Keratinocyte (primary cell): ENCODE measurements around the gene CHPT1. TPM values are rescaled to one million over a fixed set of nuclear protein-coding genes. Genes with fewer than 3 reads are reported as not detected.
"Not testable (repeated sequence)": the region's sequence is repeated elsewhere in the genome, so short reads cannot be mapped to it uniquely, and the experiment has no call there.

ENCODE experiments used
- DNase-seq: peaks from one replicate; pipeline ENCODE4 v3.0.0-alpha.2; 2011; ENCODE audit warnings: low read depth, missing footprints, low spot score
- FAIRE-seq: peaks from 2 replicates; lab custom pipeline; 2011; peaks lifted over from hg19 to GRCh38; lab: Jason Lieb, UNC
- H2AFZ ChIP-seq: 2 replicates; pipeline ENCODE4 v1.6.0; 2012; ENCODE audit warnings: low read length, control low read depth, inconsistent platforms; ENCODE audit not compliant: control insufficient read depth
- H3K27ac ChIP-seq: 2 replicates; pipeline ENCODE4 v1.5.1; 2011; ENCODE audit warnings: low read length; ENCODE audit not compliant: control insufficient read depth, insufficient read depth
- H3K27me3 ChIP-seq: 3 replicates; pipeline ENCODE4 v1.6.0; 2011; ENCODE audit warnings: low read length; ENCODE audit not compliant: control insufficient read depth, insufficient read depth; ENCODE audit errors: extremely low read depth
- H3K36me3 ChIP-seq, 2 experiments: 2 replicates in 1 of 2; 3 replicates in 1 of 2; pipeline ENCODE4 v1.5.1; 2011; ENCODE audit warnings: low read length in 2 of 2, mild to moderate bottlenecking in 1 of 2; ENCODE audit not compliant: control insufficient read depth in 2 of 2, insufficient read depth in 2 of 2; ENCODE audit errors: extremely low read depth in 1 of 2
- H3K4me1 ChIP-seq: 3 replicates; pipeline ENCODE4 v1.5.1; 2011; ENCODE audit warnings: low read length; ENCODE audit not compliant: control insufficient read depth, insufficient read depth; ENCODE audit errors: extremely low read depth
- H3K4me2 ChIP-seq: 3 replicates; pipeline ENCODE4 v1.6.0; 2011; ENCODE audit warnings: low read depth, low read length; ENCODE audit not compliant: control insufficient read depth, insufficient read depth; ENCODE audit errors: extremely low read depth
- H3K4me3 ChIP-seq, 3 experiments: fragments of 200-600 bp in 1 of 3; sonication (generic) in 1 of 3; 2 replicates in 2 of 3; 3 replicates in 1 of 3; pipeline ENCODE4 v1.5.1; 2011 to 2016; ENCODE audit warnings: low read length in 3 of 3, mild to moderate bottlenecking in 3 of 3, control low read depth in 2 of 3, inconsistent platforms in 1 of 3, low read depth in 1 of 3, mixed read lengths in 1 of 3, mixed run types in 1 of 3, moderate library complexity in 1 of 3; ENCODE audit not compliant: control insufficient read depth in 2 of 3, insufficient read depth in 2 of 3; ENCODE audit errors: extremely low read depth in 1 of 3
- H3K79me2 ChIP-seq: 2 replicates; pipeline ENCODE4 v1.6.0; 2012; ENCODE audit warnings: low read length; ENCODE audit not compliant: control insufficient read depth, insufficient read depth
- H3K9ac ChIP-seq: 3 replicates; pipeline ENCODE4 v1.6.0; 2011; ENCODE audit warnings: low read length; ENCODE audit not compliant: control insufficient read depth, insufficient read depth; ENCODE audit errors: extremely low read depth
- H3K9me1 ChIP-seq: 3 replicates; pipeline ENCODE4 v1.6.0; 2011; ENCODE audit warnings: low read length; ENCODE audit not compliant: control insufficient read depth, insufficient read depth; ENCODE audit errors: extremely low read depth
- H3K9me3 ChIP-seq: 2 replicates; pipeline ENCODE4 v1.5.1; 2012; ENCODE audit warnings: low read depth, low read length; ENCODE audit not compliant: control insufficient read depth
- H4K20me1 ChIP-seq: 3 replicates; pipeline ENCODE4 v1.6.0; 2011; ENCODE audit warnings: low read length; ENCODE audit not compliant: control insufficient read depth, insufficient read depth; ENCODE audit errors: extremely low read depth
- EZH2 ChIP-seq: IDR thresholded peaks from one replicate; pipeline ENCODE4 v1.6.1; 2012; ENCODE audit warnings: inconsistent platforms, mild to moderate bottlenecking, low read length, moderate library complexity
- dilution Hi-C: fragments of 300-500 bp; cut with MboI; formaldehyde crosslinking; loops from one replicate; pipeline ENCODE4 v1.7.0; 2020; ENCODE audit warnings: low sequenced_read_pairs; ENCODE audit not compliant: extremely low pct_ligation_motif_present
- polyA plus RNA-seq, 5 experiments: library from polyadenylated mRNA; depleted of rRNA in 3 of 5; stranded (reverse) in 3 of 5; stranded (forward) in 1 of 5; unstranded in 1 of 5; fragments of >200 nt; gene quantifications; 1 replicate in 1 of 5; 2 replicates in 3 of 5; 3 replicates in 1 of 5; pipeline versions ENCODE4 v1.2.1 to v1.2.3, GENCODE V29; 2011 to 2012; ENCODE audit warnings: missing spikeins in 2 of 5, low read depth in 1 of 5, low replicate concordance in 1 of 5
- TF ChIP-seq, protein P1 (sequence below), 3 experiments: IDR thresholded peaks in 1 of 3; conservative IDR thresholded peaks in 1 of 3; optimal IDR thresholded peaks in 1 of 3; 2 replicates in 2 of 3; 3 replicates in 1 of 3; pipeline versions ENCODE3 to v1.5.1; 2011; ENCODE audit warnings: low read length in 3 of 3, mild to moderate bottlenecking in 3 of 3, moderate library complexity in 2 of 3, control low read depth in 1 of 3, inconsistent platforms in 1 of 3; ENCODE audit not compliant: insufficient read depth in 2 of 3; ENCODE audit errors: extremely low read depth in 1 of 3

CHPT1 gene
- polyA plus RNA-seq, 1 donor (not counting 4 experiments of a cell fraction or from before 2014, with no cell fraction given): 12.7 TPM

DNA sequence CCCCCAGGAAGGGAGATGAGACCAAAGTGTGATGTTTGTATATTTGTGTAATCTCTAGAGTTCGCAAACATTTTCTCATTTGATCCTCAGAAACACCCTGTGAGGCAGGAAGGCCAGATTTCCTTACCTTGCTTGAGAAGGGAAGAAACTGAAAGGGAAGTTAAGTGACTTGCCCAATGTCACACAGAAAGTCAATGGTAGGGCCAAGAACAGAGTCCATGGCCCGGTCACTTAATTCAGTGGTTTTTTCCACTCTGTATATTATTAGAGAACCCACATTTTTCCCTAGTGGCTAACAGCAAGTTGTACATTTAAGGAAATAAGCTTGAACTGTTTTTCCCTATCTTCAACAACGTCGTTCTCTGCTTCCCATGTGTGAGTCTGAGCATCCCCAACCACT lies 25.6 kb upstream of the CHPT1 start:
- no peak for DNase-seq

DNA sequence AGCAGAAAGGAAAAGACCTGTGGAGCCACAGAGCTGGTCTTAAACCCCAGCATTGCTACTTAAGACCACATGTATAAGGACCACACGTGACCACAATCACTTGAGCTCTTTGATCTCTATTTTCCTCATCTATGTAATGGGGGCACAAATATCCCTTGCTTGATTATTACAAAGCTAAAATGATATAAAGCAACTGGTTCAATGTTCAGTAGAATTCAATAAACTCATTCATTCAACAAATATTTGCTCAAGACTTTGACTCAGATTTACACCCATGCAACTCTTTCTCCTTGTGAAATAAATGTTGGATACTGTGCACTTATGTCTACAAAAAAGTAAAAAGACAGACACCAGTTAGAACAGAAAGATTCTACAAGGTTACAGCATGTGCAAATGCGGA lies 21.9 kb upstream of the CHPT1 start:
- H3K4me2 ChIP-seq: no peak overlapping the region

More for the DNA sequence above, 25.6 kb upstream of the CHPT1 start:
- H2AFZ ChIP-seq: no peak overlapping the region
- H3K4me3 ChIP-seq: no peak overlapping the region
- dilution Hi-C loops: no loop called here
- H3K9me1 ChIP-seq: no peaks in the 10 kb centered on the region
- no peaks in the 10 kb centered on the region for H3K79me2 ChIP-seq
- no peaks in the 10 kb centered on the region for H3K9me3 ChIP-seq
- H3K4me1 ChIP-seq: no peaks in the 10 kb centered on the region
- H3K36me3 ChIP-seq: no peaks in the 10 kb centered on the region
- H3K27me3 ChIP-seq: no peaks in the 10 kb centered on the region
- no peak for FAIRE-seq
- H3K9ac ChIP-seq: no peak overlapping the region
- TF ChIP-seq EZH2: no peak
- TF ChIP-seq, protein P1, sequence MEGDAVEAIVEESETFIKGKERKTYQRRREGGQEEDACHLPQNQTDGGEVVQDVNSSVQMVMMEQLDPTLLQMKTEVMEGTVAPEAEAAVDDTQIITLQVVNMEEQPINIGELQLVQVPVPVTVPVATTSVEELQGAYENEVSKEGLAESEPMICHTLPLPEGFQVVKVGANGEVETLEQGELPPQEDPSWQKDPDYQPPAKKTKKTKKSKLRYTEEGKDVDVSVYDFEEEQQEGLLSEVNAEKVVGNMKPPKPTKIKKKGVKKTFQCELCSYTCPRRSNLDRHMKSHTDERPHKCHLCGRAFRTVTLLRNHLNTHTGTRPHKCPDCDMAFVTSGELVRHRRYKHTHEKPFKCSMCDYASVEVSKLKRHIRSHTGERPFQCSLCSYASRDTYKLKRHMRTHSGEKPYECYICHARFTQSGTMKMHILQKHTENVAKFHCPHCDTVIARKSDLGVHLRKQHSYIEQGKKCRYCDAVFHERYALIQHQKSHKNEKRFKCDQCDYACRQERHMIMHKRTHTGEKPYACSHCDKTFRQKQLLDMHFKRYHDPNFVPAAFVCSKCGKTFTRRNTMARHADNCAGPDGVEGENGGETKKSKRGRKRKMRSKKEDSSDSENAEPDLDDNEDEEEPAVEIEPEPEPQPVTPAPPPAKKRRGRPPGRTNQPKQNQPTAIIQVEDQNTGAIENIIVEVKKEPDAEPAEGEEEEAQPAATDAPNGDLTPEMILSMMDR (optimal IDR thresholded peaks at IDR 0.05 in 1 of 3, IDR thresholded peaks at IDR 0.05 in 1 of 3, conservative IDR thresholded peaks at IDR 0.05 in 1 of 3; ENCODE audit: extremely low read depth in 1 of 3, insufficient read depth in 2 of 3, low read length in 3 of 3): no peak
- H4K20me1 ChIP-seq: no peaks in the 10 kb centered on the region
- H3K27ac ChIP-seq: no peak overlapping the region
- H3K4me2 ChIP-seq: no peak overlapping the region

DNA sequence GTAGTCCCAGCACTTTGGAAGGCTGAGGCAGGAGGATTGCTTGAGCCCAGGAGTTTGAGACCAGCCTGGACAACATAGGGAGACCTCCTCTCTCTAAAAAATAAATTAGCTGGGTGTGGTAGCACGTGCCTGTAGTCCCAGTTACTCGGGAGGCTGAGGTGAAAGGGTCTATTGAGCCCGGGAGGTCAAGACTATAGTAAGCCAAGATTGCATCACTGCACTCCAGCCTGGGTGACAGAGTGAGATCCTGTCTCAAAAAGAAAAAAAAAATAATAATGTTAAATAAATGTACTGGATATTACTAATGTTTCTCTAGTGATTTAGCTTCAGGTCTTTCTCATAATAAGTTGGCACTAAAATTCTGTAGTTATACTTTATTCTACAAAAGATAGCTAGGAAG lies 20.9 kb upstream of the CHPT1 start:
- H3K4me2 ChIP-seq, FAIRE-seq, H3K4me1 ChIP-seq, H3K4me3 ChIP-seq, dilution Hi-C loops, H3K36me3 ChIP-seq, H3K79me2 ChIP-seq, H2AFZ ChIP-seq, H3K9ac ChIP-seq, H3K27ac ChIP-seq, H3K27me3 ChIP-seq, H3K9me3 ChIP-seq, DNase-seq, H3K9me1 ChIP-seq, H4K20me1 ChIP-seq: not testable (repeated sequence)

More for the DNA sequence above, 21.9 kb upstream of the CHPT1 start:
- TF ChIP-seq EZH2: no peak
- TF ChIP-seq, protein P1 (optimal IDR thresholded peaks at IDR 0.05 in 1 of 3, IDR thresholded peaks at IDR 0.05 in 1 of 3, conservative IDR thresholded peaks at IDR 0.05 in 1 of 3; ENCODE audit: extremely low read depth in 1 of 3, insufficient read depth in 2 of 3, low read length in 3 of 3): no peak
- Histone ChIP-seq H3K27me3 (no peaks in the 10 kb centered on the region), H3K4me1 (no peaks in the 10 kb centered on the region), H3K9me1 (no peaks in the 10 kb centered on the region), H3K27ac (no peak overlapping the region), H3K36me3 (no peaks in the 10 kb centered on the region), H2AFZ (no peak overlapping the region), H3K79me2 (no peaks in the 10 kb centered on the region), H3K9ac (no peak overlapping the region), H3K4me3 (no peak overlapping the region), H3K9me3 (no peaks in the 10 kb centered on the region), H4K20me1 (no peaks in the 10 kb centered on the region)
- dilution Hi-C loops: no loop called here
- DNase-seq (no peak), FAIRE-seq (no peak)
